GM12865 (cell line): ENCODE measurements around the gene EFNA3.

Source experiments
- DNase-seq: peaks from one replicate; pipeline ENCODE4 v3.0.0; 2010; ENCODE audit warnings: low read depth
- H3K4me3 ChIP-seq: 2 replicates; pipeline ENCODE4 v1.5.1; 2011; ENCODE audit warnings: mild to moderate bottlenecking, low read depth, low read length, control low read depth
- CTCF ChIP-seq: IDR thresholded peaks from 2 replicates; pipeline ENCODE4 v1.5.1; 2011; ENCODE audit warnings: low read length, control low read depth, low read depth, inconsistent platforms; ENCODE audit not compliant: insufficient read depth; ENCODE audit errors: missing control alignments

The EFNA3 gene

GRCh38 chr1:155068599-155068998 lies 10.0 kb upstream of the EFNA3 start:
- TF ChIP-seq CTCF = no peak
- no peak overlapping the region for H3K4me3 ChIP-seq
- no peak for DNase-seq

- TF ChIP-seq CTCF = no peak
- DNase-seq = no peak
- H3K4me3 ChIP-seq = no peak overlapping the region
These were observed 9.0 kb upstream of the EFNA3 start for GRCh38 chr1:155069551-155070157.

GRCh38 chr1:155070158-155070621 lies 8.4 kb upstream of the EFNA3 start:
- H3K4me3 ChIP-seq = no peak overlapping the region
- no peak for TF ChIP-seq CTCF
- no peak for DNase-seq

GRCh38 chr1:155070721-155071569 lies 7.7 kb upstream of the EFNA3 start:
- H3K4me3 ChIP-seq = peak overlapping the region; percentile 17
- peak; percentile 34 for TF ChIP-seq CTCF
- peak; percentile 76 for DNase-seq

GRCh38 chr1:155071701-155072100 lies 6.9 kb upstream of the EFNA3 start:
- no peak overlapping the region for H3K4me3 ChIP-seq
- no peak for TF ChIP-seq CTCF
- DNase-seq = no peak

- no peak for DNase-seq
- no peak for TF ChIP-seq CTCF
- H3K4me3 ChIP-seq = no peak overlapping the region
These were observed 5.9 kb upstream of the EFNA3 start for GRCh38 chr1:155072531-155073289.
